ENCODE measurements around the gene TMEM244. TPM values are rescaled to one million over a fixed set of nuclear protein-coding genes. Genes with fewer than 3 reads are reported as not detected.
"Not testable (repeated sequence)": the region's sequence is repeated elsewhere in the genome, so short reads cannot be mapped to it uniquely, and the experiment has no call there.

Gene TMEM244
- total RNA-seq, 1 donor from 2014 or later = not detected

- H3K27ac Mint-ChIP-seq = no peak overlapping the region
- H3K36me3 Mint-ChIP-seq = no peaks in the 10 kb centered on the region
- H3K4me3 Mint-ChIP-seq = no peak overlapping the region
- no peak for DNase-seq (ENCODE audit: low spot score in 2 of 2, unreplicated experiment in 2 of 2)
- no peaks in the 10 kb centered on the region for H3K4me1 Mint-ChIP-seq
- peaks cover 15% of the 10 kb centered on the region for H3K9me3 Mint-ChIP-seq
- TF ChIP-seq CTCF (IDR thresholded peaks at IDR 0.05; ENCODE audit: unreplicated experiment) = no peak
- peaks cover 14% of the 10 kb centered on the region for H3K27me3 Mint-ChIP-seq (ENCODE audit: low read depth)
Measured at GRCh38 chr6:129812145-129812777, 48.9 kb downstream of the TMEM244 start.

GRCh38 chr6:129807141-129807540 lies 54.0 kb downstream of the TMEM244 start:
- H3K4me3 Mint-ChIP-seq; H3K36me3 Mint-ChIP-seq; H3K4me1 Mint-ChIP-seq; DNase-seq (ENCODE audit: low spot score in 2 of 2, unreplicated experiment in 2 of 2); H3K27ac Mint-ChIP-seq: not testable (repeated sequence)
- peaks cover 14% of the 10 kb centered on the region for H3K27me3 Mint-ChIP-seq (ENCODE audit: low read depth)
- peaks cover 33% of the 10 kb centered on the region for H3K9me3 Mint-ChIP-seq

GRCh38 chr6:129802920-129803319 lies 58.2 kb downstream of the TMEM244 start:
- H3K4me1 Mint-ChIP-seq; H3K27ac Mint-ChIP-seq; H3K27me3 Mint-ChIP-seq (ENCODE audit: low read depth); H3K36me3 Mint-ChIP-seq; H3K4me3 Mint-ChIP-seq; DNase-seq (ENCODE audit: low spot score in 2 of 2, unreplicated experiment in 2 of 2): not testable (repeated sequence)
- peaks cover 23% of the 10 kb centered on the region for H3K9me3 Mint-ChIP-seq

GRCh38 chr6:129801909-129802308 lies 59.2 kb downstream of the TMEM244 start:
- H3K27ac Mint-ChIP-seq = no peak overlapping the region
- no peak for DNase-seq (ENCODE audit: low spot score in 2 of 2, unreplicated experiment in 2 of 2)
- H3K27me3 Mint-ChIP-seq (ENCODE audit: low read depth) = peaks cover 2% of the 10 kb centered on the region
- peaks cover 18% of the 10 kb centered on the region for H3K9me3 Mint-ChIP-seq
- peaks cover 2% of the 10 kb centered on the region for H3K36me3 Mint-ChIP-seq
- no peak for TF ChIP-seq CTCF (IDR thresholded peaks at IDR 0.05; ENCODE audit: unreplicated experiment)
- H3K4me1 Mint-ChIP-seq = no peaks in the 10 kb centered on the region
- no peak overlapping the region for H3K4me3 Mint-ChIP-seq

- H3K4me1 Mint-ChIP-seq = peaks cover 3% of the 10 kb centered on the region
- no peak for TF ChIP-seq CTCF (IDR thresholded peaks at IDR 0.05; ENCODE audit: unreplicated experiment)
Measured at GRCh38 chr6:129795261-129795660, 65.9 kb downstream of the TMEM244 start.

GRCh38 chr6:129793447-129793846 lies 67.7 kb downstream of the TMEM244 start:
- H3K4me3 Mint-ChIP-seq = no peak overlapping the region
- no peak for TF ChIP-seq CTCF (IDR thresholded peaks at IDR 0.05; ENCODE audit: unreplicated experiment)
- H3K4me1 Mint-ChIP-seq = peaks cover 7% of the 10 kb centered on the region
- H3K27me3 Mint-ChIP-seq (ENCODE audit: low read depth) = peaks cover 28% of the 10 kb centered on the region
- DNase-seq (ENCODE audit: low spot score in 2 of 2, unreplicated experiment in 2 of 2) = no peak
- no peaks in the 10 kb centered on the region for H3K36me3 Mint-ChIP-seq
- H3K9me3 Mint-ChIP-seq = peaks cover 9% of the 10 kb centered on the region
- H3K27ac Mint-ChIP-seq = no peak overlapping the region

More at GRCh38 chr6:129795261-129795660, 65.9 kb downstream of the TMEM244 start:
- Mint-ChIP-seq H3K27ac (no peak overlapping the region), H3K27me3 (ENCODE audit: low read depth) (peaks cover 28% of the 10 kb centered on the region), H3K36me3 (no peaks in the 10 kb centered on the region), H3K4me3 (no peak overlapping the region), H3K9me3 (peaks cover 9% of the 10 kb centered on the region)
- no peak for DNase-seq (ENCODE audit: low spot score in 2 of 2, unreplicated experiment in 2 of 2)

- Mint-ChIP-seq H3K4me1 (peaks cover 7% of the 10 kb centered on the region), H3K4me3 (no peak overlapping the region), H3K27ac (no peak overlapping the region), H3K36me3 (no peaks in the 10 kb centered on the region), H3K27me3 (ENCODE audit: low read depth) (peaks cover 26% of the 10 kb centered on the region), H3K9me3 (peaks cover 9% of the 10 kb centered on the region)
- no peak for DNase-seq (ENCODE audit: low spot score in 2 of 2, unreplicated experiment in 2 of 2)
- no peak for TF ChIP-seq CTCF (IDR thresholded peaks at IDR 0.05; ENCODE audit: unreplicated experiment)
Measured at GRCh38 chr6:129792049-129792448, 69.1 kb downstream of the TMEM244 start.

All from mesothelial cell of epicardium (in vitro differentiated cells).